Karpas-422 (cell line): ENCODE data around the gene ALG2. TPM values are rescaled to one million over a fixed set of nuclear protein-coding genes. Genes with fewer than 3 reads are reported as not detected.
"Not testable (repeated sequence)": the region's sequence is repeated elsewhere in the genome, so short reads cannot be mapped to it uniquely, and the experiment has no call there.

Source experiments
- DNase-seq: peaks from one replicate; pipeline ENCODE4 v3.0.0-alpha.2; 2015
- H2AFZ ChIP-seq: fragments of 200-600 bp; sonication (generic); 2 replicates; pipeline ENCODE4 v1.6.1; 2014; ENCODE audit warnings: antibody characterized with exemption, low read length, mixed read lengths
- H3K27ac ChIP-seq: fragments of 200-600 bp; sonication (generic); 2 replicates; pipeline ENCODE4 v1.5.1; 2014; ENCODE audit warnings: mild to moderate bottlenecking, low read length, moderate library complexity
- H3K27me3 ChIP-seq: fragments of 200-600 bp; sonication (generic); 2 replicates; pipeline ENCODE4 v1.6.1; 2014; ENCODE audit warnings: low read length, mixed read lengths
- H3K36me3 ChIP-seq: fragments of 200-600 bp; sonication (generic); 2 replicates; pipeline ENCODE4 v1.6.1; 2014; ENCODE audit warnings: low read length, mixed read lengths; ENCODE audit not compliant: insufficient read depth
- H3K4me1 ChIP-seq: fragments of 200-600 bp; sonication (generic); 2 replicates; pipeline ENCODE4 v1.6.1; 2014; ENCODE audit warnings: mild to moderate bottlenecking, low read length, mixed read lengths
- H3K4me2 ChIP-seq: fragments of 200-600 bp; sonication (generic); 2 replicates; pipeline ENCODE4 v1.6.1; 2014; ENCODE audit warnings: low read length, low read depth, mild to moderate bottlenecking; ENCODE audit not compliant: poor library complexity, severe bottlenecking
- H3K4me3 ChIP-seq: fragments of 200-600 bp; sonication (generic); 2 replicates; pipeline ENCODE4 v1.5.1; 2014; ENCODE audit warnings: mild to moderate bottlenecking, antibody characterized with exemption, low read length, mixed read lengths
- H3K79me2 ChIP-seq: fragments of 200-600 bp; sonication (generic); 2 replicates; pipeline ENCODE4 v1.6.1; 2014; ENCODE audit warnings: mild to moderate bottlenecking, low read length, mixed read lengths
- H3K9ac ChIP-seq: fragments of 200-600 bp; sonication (generic); 2 replicates; pipeline ENCODE4 v1.6.0; 2014; ENCODE audit warnings: low read length
- H3K9me2 ChIP-seq: fragments of 200-600 bp; sonication (generic), shearing (Covaris generic); replicated peaks from 2 replicates; pipeline ENCODE4 v1.6.0; 2014; ENCODE audit warnings: mild to moderate bottlenecking, low read length, moderate library complexity; ENCODE audit not compliant: insufficient read depth
- H3K9me3 ChIP-seq: fragments of 300-700, 200-600 bp; sonication (generic); 2 replicates; pipeline ENCODE4 v1.6.1; 2014; ENCODE audit warnings: low read length, mixed read lengths
- H4K20me1 ChIP-seq: fragments of 200-600 bp; sonication (generic); 2 replicates; pipeline ENCODE4 v1.6.1; 2014; ENCODE audit warnings: mild to moderate bottlenecking, antibody characterized with exemption, low read length, low read depth; ENCODE audit not compliant: insufficient read depth
- total RNA-seq: library from RNA; depleted of rRNA; stranded (reverse); fragments of >200 nt; shearing (Covaris generic); gene quantifications from 2 replicates; pipeline ENCODE4 v1.2.3, GENCODE V29; 2014; ENCODE audit warnings: low replicate concordance

The ALG2 gene
- total RNA-seq, 1 experiment from 2014 or later = 19.9 TPM

- DNase-seq = no peak
- H3K79me2 ChIP-seq = no peaks in the 10 kb centered on the region
- no peaks in the 10 kb centered on the region for H3K9me3 ChIP-seq
- no peak overlapping the region for H2AFZ ChIP-seq
- H3K4me3 ChIP-seq = no peak overlapping the region
- H3K9me2 ChIP-seq = no peaks in the 10 kb centered on the region
- no peak overlapping the region for H3K9ac ChIP-seq
- peaks cover 5% of the 10 kb centered on the region for H3K4me1 ChIP-seq
- no peaks in the 10 kb centered on the region for H4K20me1 ChIP-seq
- no peak overlapping the region for H3K4me2 ChIP-seq
- no peaks in the 10 kb centered on the region for H3K27me3 ChIP-seq
- no peak overlapping the region for H3K27ac ChIP-seq
- no peaks in the 10 kb centered on the region for H3K36me3 ChIP-seq
Measured at GRCh38 chr9:99244344-99245260, 22.9 kb upstream of the ALG2 start.

- Histone ChIP-seq H3K9me3 (no peaks in the 10 kb centered on the region), H3K27ac (no peak overlapping the region), H4K20me1 (no peaks in the 10 kb centered on the region), H3K4me3 (no peak overlapping the region), H3K36me3 (no peaks in the 10 kb centered on the region), H3K4me2 (no peak overlapping the region), H2AFZ (no peak overlapping the region), H3K27me3 (no peaks in the 10 kb centered on the region), H3K9ac (no peak overlapping the region), H3K79me2 (no peaks in the 10 kb centered on the region), H3K9me2 (no peaks in the 10 kb centered on the region), H3K4me1 (peaks cover 28% of the 10 kb centered on the region)
- DNase-seq = no peak
Measured at GRCh38 chr9:99241106-99241505, 19.4 kb upstream of the ALG2 start.

GRCh38 chr9:99239341-99240060, 17.8 kb upstream of the ALG2 start:
- H3K4me3 ChIP-seq = no peak overlapping the region
- H3K27me3 ChIP-seq = no peaks in the 10 kb centered on the region
- H3K9ac ChIP-seq = no peak overlapping the region
- H3K9me3 ChIP-seq = no peaks in the 10 kb centered on the region
- no peak for DNase-seq
- H3K27ac ChIP-seq = no peak overlapping the region
- no peak overlapping the region for H2AFZ ChIP-seq
- no peaks in the 10 kb centered on the region for H3K9me2 ChIP-seq
- H4K20me1 ChIP-seq = no peaks in the 10 kb centered on the region
- no peaks in the 10 kb centered on the region for H3K36me3 ChIP-seq
- no peak overlapping the region for H3K4me2 ChIP-seq
- peaks cover 44% of the 10 kb centered on the region for H3K4me1 ChIP-seq
- H3K79me2 ChIP-seq = no peaks in the 10 kb centered on the region

- Histone ChIP-seq H3K4me1 (peaks cover 55% of the 10 kb centered on the region), H2AFZ (no peak overlapping the region), H3K27ac (no peak overlapping the region), H3K4me3 (no peak overlapping the region), H3K36me3 (no peaks in the 10 kb centered on the region), H3K27me3 (no peaks in the 10 kb centered on the region), H3K4me2 (no peak overlapping the region), H3K79me2 (no peaks in the 10 kb centered on the region), H4K20me1 (no peaks in the 10 kb centered on the region), H3K9me2 (no peaks in the 10 kb centered on the region), H3K9me3 (no peaks in the 10 kb centered on the region), H3K9ac (no peak overlapping the region)
- DNase-seq = no peak
Measured at GRCh38 chr9:99238331-99238730, 16.6 kb upstream of the ALG2 start.

- peaks cover 60% of the 10 kb centered on the region for H3K4me1 ChIP-seq
- H3K27ac ChIP-seq, H2AFZ ChIP-seq, H3K4me3 ChIP-seq, H3K79me2 ChIP-seq, H3K4me2 ChIP-seq, H4K20me1 ChIP-seq, H3K36me3 ChIP-seq, H3K9me2 ChIP-seq, H3K27me3 ChIP-seq, H3K9ac ChIP-seq, H3K9me3 ChIP-seq, DNase-seq: not testable (repeated sequence)
Measured at GRCh38 chr9:99237849-99238248, 16.1 kb upstream of the ALG2 start.

GRCh38 chr9:99237356-99237755, 15.6 kb upstream of the ALG2 start:
- H2AFZ ChIP-seq = no peak overlapping the region
- peak overlapping the region; percentile 92 for H3K27ac ChIP-seq
- H3K9ac ChIP-seq = no peak overlapping the region
- H3K36me3 ChIP-seq = no peaks in the 10 kb centered on the region
- H3K27me3 ChIP-seq = no peaks in the 10 kb centered on the region
- H3K4me1 ChIP-seq = peaks cover 65% of the 10 kb centered on the region
- no peak overlapping the region for H3K4me3 ChIP-seq
- no peak overlapping the region for H3K4me2 ChIP-seq
- H4K20me1 ChIP-seq = no peaks in the 10 kb centered on the region
- H3K9me3 ChIP-seq = no peaks in the 10 kb centered on the region
- no peaks in the 10 kb centered on the region for H3K9me2 ChIP-seq
- no peaks in the 10 kb centered on the region for H3K79me2 ChIP-seq
- no peak for DNase-seq

GRCh38 chr9:99235926-99236634, 14.3 kb upstream of the ALG2 start:
- no peaks in the 10 kb centered on the region for H3K79me2 ChIP-seq
- no peaks in the 10 kb centered on the region for H3K9me3 ChIP-seq
- H3K36me3 ChIP-seq = peaks cover 5% of the 10 kb centered on the region; the same call in 1 of the 2 replicates
- H3K9me2 ChIP-seq = no peaks in the 10 kb centered on the region
- H2AFZ ChIP-seq = no peak overlapping the region
- H4K20me1 ChIP-seq = no peaks in the 10 kb centered on the region
- H3K9ac ChIP-seq = peak overlapping the region; percentile 37
- DNase-seq = peak; percentile 84
- peak overlapping the region; percentile 92 for H3K27ac ChIP-seq
- peak overlapping the region; percentile 32 for H3K4me3 ChIP-seq
- H3K4me1 ChIP-seq = peaks cover 71% of the 10 kb centered on the region
- H3K4me2 ChIP-seq = peak overlapping the region; percentile 53
- H3K27me3 ChIP-seq = no peaks in the 10 kb centered on the region

- Histone ChIP-seq H3K27ac (peak overlapping the region; percentile 92), H3K9ac (peak overlapping the region; percentile 37), H3K79me2 (no peaks in the 10 kb centered on the region), H3K4me1 (peaks cover 70% of the 10 kb centered on the region), H3K36me3 (peaks cover 11% of the 10 kb centered on the region; the same call in 1 of the 2 replicates), H3K9me2 (no peaks in the 10 kb centered on the region), H3K4me3 (peak overlapping the region; percentile 9), H3K27me3 (no peaks in the 10 kb centered on the region), H3K4me2 (peak overlapping the region; percentile 53), H2AFZ (no peak overlapping the region), H3K9me3 (no peaks in the 10 kb centered on the region), H4K20me1 (no peaks in the 10 kb centered on the region)
- DNase-seq = peak; percentile 50
Measured at GRCh38 chr9:99235069-99235468, 13.3 kb upstream of the ALG2 start.
